HEK293T (cell line): ENCODE results near the gene AR.

Source experiments
- BHLHE40 ChIP-seq: fragments of 450-650 bp; IDR thresholded peaks from 2 replicates; pipeline ENCODE4 v1.6.1; 2016; ENCODE audit warnings: mild to moderate bottlenecking, moderate library complexity, borderline replicate concordance
- FOXK2 ChIP-seq: fragments of 450-650 bp; IDR thresholded peaks from 2 replicates; pipeline ENCODE4 v1.6.1; 2016; ENCODE audit warnings: mild to moderate bottlenecking
- FOXM1 ChIP-seq: fragments of 450-650 bp; IDR thresholded peaks from 2 replicates; pipeline ENCODE4 v1.6.1; 2017; ENCODE audit warnings: mild to moderate bottlenecking, borderline replicate concordance
- HDGF ChIP-seq: fragments of 450-650 bp; IDR thresholded peaks from 2 replicates; pipeline ENCODE4 v1.6.1; 2017; ENCODE audit warnings: antibody characterized with exemption, borderline replicate concordance
- L3MBTL2 ChIP-seq: fragments of 450-650 bp; conservative IDR thresholded peaks from 2 replicates; pipeline ENCODE4 v1.6.1; 2016; ENCODE audit warnings: mild to moderate bottlenecking
- NFRKB ChIP-seq: fragments of 450-650 bp; IDR thresholded peaks from 2 replicates; pipeline ENCODE4 v1.6.1; 2016; ENCODE audit warnings: mild to moderate bottlenecking, moderate library complexity
- PKNOX1 ChIP-seq: fragments of 450-650 bp; IDR thresholded peaks from 2 replicates; pipeline ENCODE4 v1.6.1; 2016
- SP1 ChIP-seq: fragments of 450-650 bp; IDR thresholded peaks from 2 replicates; pipeline ENCODE4 v1.6.1; 2017
- TARDBP ChIP-seq: fragments of 450-650 bp; IDR thresholded peaks from 2 replicates; pipeline ENCODE4 v1.6.1; 2016
- ZNF384 ChIP-seq: fragments of 450-650 bp; IDR thresholded peaks from 2 replicates; pipeline ENCODE4 v1.6.1; 2016

- no peak for TF ChIP-seq PKNOX1
- no peak for TF ChIP-seq NFRKB
- TF ChIP-seq SP1 = no peak
- TF ChIP-seq FOXM1 = no peak
- no peak for TF ChIP-seq HDGF
- TF ChIP-seq BHLHE40 = no peak
- TF ChIP-seq FOXK2 = no peak
- no peak for TF ChIP-seq TARDBP
- no peak for TF ChIP-seq ZNF384
- TF ChIP-seq L3MBTL2 = no peak
Measured at GRCh38 chrX:67651437-67652142, 107.8 kb downstream of the AR start.
